MCF 10A (cell line): ENCODE results near the gene DOHH. TPM values are rescaled to one million over a fixed set of nuclear protein-coding genes. Genes with fewer than 3 reads are reported as not detected.

ENCODE experiments used
- BruUV-seq: library from RNA; stranded (reverse); fragments of 400-500 nt; replicated peaks from 2 replicates; lab custom pipeline; 2021; lab: Mats Ljungman, UMichigan
- CTCF ChIA-PET: fragments of 300-600 bp; sonication (Branson Sonifier 250); formaldehyde crosslinking; extraction: SDS; loops from one replicate; lab custom pipeline; 2021; ENCODE audit warnings: antibody characterized with exemption, inconsistent platforms; lab: Yijun Ruan, JAX
- POLR2A ChIA-PET: fragments of 300-600, 350-650 bp; sonication (Branson Sonifier 250); formaldehyde crosslinking; extraction: SDS; loops from one replicate; lab custom pipeline; 2020; ENCODE audit warnings: antibody characterized with exemption, inconsistent platforms; lab: Yijun Ruan, JAX
- DNase-seq: peaks from one replicate; pipeline ENCODE4 v3.0.0-alpha.2; 2018; ENCODE audit not compliant: unreplicated experiment
- H3K27ac Mint-ChIP-seq: one replicate; pipeline ENCODE4 v1.8.0; 2022; ENCODE audit warnings: mild to moderate bottlenecking, low read depth, mixed read lengths; ENCODE audit not compliant: unreplicated experiment
- H3K27me3 Mint-ChIP-seq: one replicate; pipeline ENCODE4 v1.8.0; 2022; ENCODE audit warnings: mixed read lengths; ENCODE audit not compliant: insufficient read depth, unreplicated experiment
- H3K36me3 Mint-ChIP-seq: one replicate; pipeline ENCODE4 v1.8.0; 2022; ENCODE audit warnings: mild to moderate bottlenecking, moderate library complexity, mixed read lengths; ENCODE audit not compliant: insufficient read depth, unreplicated experiment
- H3K4me1 Mint-ChIP-seq: one replicate; pipeline ENCODE4 v1.8.0; 2022; ENCODE audit warnings: mixed read lengths; ENCODE audit not compliant: insufficient read depth, unreplicated experiment
- H3K4me3 Mint-ChIP-seq: one replicate; pipeline ENCODE4 v1.8.0; 2022; ENCODE audit warnings: mild to moderate bottlenecking, moderate library complexity, mixed read lengths; ENCODE audit not compliant: unreplicated experiment
- H3K9me3 Mint-ChIP-seq: one replicate; pipeline ENCODE4 v1.8.0; 2022; ENCODE audit warnings: mixed read lengths; ENCODE audit not compliant: unreplicated experiment
- CTCF ChIP-seq: fragments of 200-600 bp; IDR thresholded peaks from one replicate; pipeline ENCODE4 v1.8.0; 2022; ENCODE audit warnings: antibody characterized with exemption, mild to moderate bottlenecking; ENCODE audit not compliant: unreplicated experiment
- intact Hi-C: fragments of 100-400 bp; cut with micrococcal nuclease; formaldehyde crosslinking; loops from 2 replicates; pipeline ENCODE4 v1.14.1; 2022
- total RNA-seq: library from RNA; stranded (reverse); gene quantifications from 2 replicates; pipeline ENCODE4 v1.2.3, GENCODE V29; 2022

Gene DOHH
- total RNA-seq, 1 experiment from 2014 or later: 16.3 TPM

GRCh38 chr19:3537101-3537437 is 36.6 kb upstream of the DOHH start:
- Mint-ChIP-seq H3K36me3 (peaks cover 63% of the 10 kb centered on the region), H3K4me1 (no peaks in the 10 kb centered on the region), H3K4me3 (no peak overlapping the region), H3K9me3 (no peaks in the 10 kb centered on the region), H3K27ac (no peak overlapping the region), H3K27me3 (no peaks in the 10 kb centered on the region)
- BruUV-seq: no TSS peak
- CTCF ChIA-PET: interaction anchor here (0.8 kb wide), 1 partner anchor 8 kb away, joined by 3 read pairs; no protein-coding TSS in a partner anchor
- no peak for TF ChIP-seq CTCF
- POLR2A ChIA-PET: interaction anchor here (0.6 to 1.6 kb wide), 2 partner anchors 19 to 237 kb away, joined by 3 to 4 read pairs; no protein-coding TSS in a partner anchor
- no peak for DNase-seq
- intact Hi-C loops: no loop called here

GRCh38 chr19:3536429-3537100 is 36.1 kb upstream of the DOHH start:
- Mint-ChIP-seq H3K27ac (no peak overlapping the region), H3K9me3 (no peaks in the 10 kb centered on the region), H3K4me3 (no peak overlapping the region), H3K4me1 (no peaks in the 10 kb centered on the region), H3K36me3 (peaks cover 63% of the 10 kb centered on the region), H3K27me3 (no peaks in the 10 kb centered on the region)
- ChIA-PET CTCF (interaction anchor here (0.8 kb wide), 1 partner anchor 8 kb away, joined by 3 read pairs; no protein-coding TSS in a partner anchor), POLR2A (interaction anchor here (0.6 to 1.6 kb wide), 2 partner anchors 20 to 237 kb away, joined by 3 to 4 read pairs; no protein-coding TSS in a partner anchor)
- DNase-seq: no peak
- intact Hi-C loops: no loop called here
- no TSS peak for BruUV-seq
- no peak for TF ChIP-seq CTCF

GRCh38 chr19:3535981-3536380 is 35.5 kb upstream of the DOHH start:
- no peaks in the 10 kb centered on the region for H3K9me3 Mint-ChIP-seq
- intact Hi-C loops: no loop called here
- H3K4me1 Mint-ChIP-seq: no peaks in the 10 kb centered on the region
- CTCF ChIA-PET: no interaction called here
- H3K27me3 Mint-ChIP-seq: no peaks in the 10 kb centered on the region
- no TSS peak for BruUV-seq
- POLR2A ChIA-PET: no interaction called here
- H3K4me3 Mint-ChIP-seq: no peak overlapping the region
- DNase-seq: no peak
- no peak overlapping the region for H3K27ac Mint-ChIP-seq
- no peak for TF ChIP-seq CTCF
- H3K36me3 Mint-ChIP-seq: peaks cover 63% of the 10 kb centered on the region

- ChIA-PET CTCF (no interaction called here), POLR2A (no interaction called here)
- Mint-ChIP-seq H3K4me3 (no peak overlapping the region), H3K27me3 (no peaks in the 10 kb centered on the region), H3K36me3 (peaks cover 63% of the 10 kb centered on the region), H3K27ac (no peak overlapping the region), H3K4me1 (no peaks in the 10 kb centered on the region), H3K9me3 (no peaks in the 10 kb centered on the region)
- TF ChIP-seq CTCF: no peak
- no TSS peak for BruUV-seq
- intact Hi-C loops: no loop called here
- DNase-seq: no peak
These were observed 35.1 kb upstream of the DOHH start for GRCh38 chr19:3535563-3535965.
